Mesodermal cell (in vitro differentiated cells): ENCODE results near the gene GPRIN1.
"Not testable (repeated sequence)": the region's sequence is repeated elsewhere in the genome, so short reads cannot be mapped to it uniquely, and the experiment has no call there.

Source experiments
- H3K27ac ChIP-seq: 2 replicates; pipeline ENCODE4 v1.7.0; 2013; ENCODE audit warnings: mild to moderate bottlenecking, low read depth, low read length, moderate library complexity; ENCODE audit not compliant: severe bottlenecking
- H3K36me3 ChIP-seq: 2 replicates; pipeline ENCODE4 v1.7.1; 2013; ENCODE audit warnings: mild to moderate bottlenecking, low read length, moderate library complexity; ENCODE audit not compliant: control insufficient read depth, insufficient read depth
- H3K4me1 ChIP-seq: one replicate; pipeline ENCODE4 v1.7.1; 2013; ENCODE audit warnings: mild to moderate bottlenecking, low read length; ENCODE audit not compliant: insufficient read depth, control insufficient read depth, poor library complexity, severe bottlenecking
- H3K4me3 ChIP-seq: 2 replicates; pipeline ENCODE4 v1.7.0; 2013; ENCODE audit warnings: low read length, control low read depth, mild to moderate bottlenecking; ENCODE audit not compliant: insufficient read depth, poor library complexity, severe bottlenecking; ENCODE audit errors: extremely low read depth
- H3K9me3 ChIP-seq: 2 replicates; pipeline ENCODE4 v1.7.1; 2013; ENCODE audit warnings: mild to moderate bottlenecking, low read length, moderate library complexity; ENCODE audit not compliant: control insufficient read depth
- WGBS, 2 experiments: methylation state at CpG; one replicate each; pipeline ENCODE4 v1.1.5; 2013; ENCODE audit warnings: missing lambda C conversion rate in 2 of 2; ENCODE audit not compliant: insufficient coverage in 2 of 2; 5-methylcytosine and 5-hydroxymethylcytosine counted together

GPRIN1 gene

DNA sequence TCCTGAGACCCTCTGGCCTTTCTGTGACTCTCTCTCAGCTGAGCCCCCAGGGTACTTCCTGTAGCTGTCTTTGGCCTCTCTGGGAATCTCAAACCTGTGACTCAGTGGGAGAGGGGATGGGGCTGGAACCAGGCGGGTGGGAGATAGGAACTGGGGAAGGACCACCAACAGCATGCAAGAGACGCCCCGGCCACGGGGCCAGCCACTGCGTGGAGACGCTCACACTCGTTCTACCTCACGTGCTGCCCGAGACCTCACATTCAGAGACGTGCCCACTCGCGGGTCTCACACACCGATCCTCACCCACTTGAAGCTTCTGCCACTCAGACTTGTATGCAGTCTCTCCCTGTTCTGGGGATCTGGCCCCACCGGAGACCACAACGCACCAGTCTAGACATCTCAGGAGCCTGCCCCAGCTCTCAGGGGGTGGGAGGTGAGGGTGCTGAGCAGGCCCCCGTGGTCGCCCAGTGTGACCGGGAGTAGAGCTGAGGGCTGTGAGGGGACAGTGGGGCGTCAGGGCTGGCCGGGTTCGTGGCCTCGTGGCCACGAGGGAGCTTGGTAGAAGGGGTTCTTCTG is 13.8 kb downstream of the GPRIN1 start:
- peaks cover 6% of the 10 kb centered on the region for H3K4me1 ChIP-seq
- peaks cover 3% of the 10 kb centered on the region for H3K36me3 ChIP-seq
- no peak overlapping the region for H3K27ac ChIP-seq
- 92 to 98% methylated on average over 13 to 20 of the region's 23 CpGs for WGBS, 2 experiments
- no peaks in the 10 kb centered on the region for H3K9me3 ChIP-seq
- no peak overlapping the region for H3K4me3 ChIP-seq

GRCh38 chr5:176595386-176595943 is 14.5 kb downstream of the GPRIN1 start:
- Histone ChIP-seq H3K27ac (no peak overlapping the region), H3K4me1 (peaks cover 6% of the 10 kb centered on the region), H3K36me3 (peaks cover 3% of the 10 kb centered on the region), H3K4me3 (no peak overlapping the region), H3K9me3 (no peaks in the 10 kb centered on the region)
- 90 to 92% methylated on average over 7 of the region's 11 CpGs for WGBS, 2 experiments

GRCh38 chr5:176594554-176594953 is 15.4 kb downstream of the GPRIN1 start:
- H3K27ac ChIP-seq, result no peak overlapping the region
- H3K4me1 ChIP-seq, result peaks cover 4% of the 10 kb centered on the region
- no peaks in the 10 kb centered on the region for H3K9me3 ChIP-seq
- WGBS, 2 experiments, result 91 to 98% methylated on average over 5 to 8 of the region's 8 CpGs
- H3K36me3 ChIP-seq, result peaks cover 3% of the 10 kb centered on the region
- no peak overlapping the region for H3K4me3 ChIP-seq

- H3K27ac ChIP-seq, result no peak overlapping the region
- no peak overlapping the region for H3K4me3 ChIP-seq
- WGBS, 2 experiments, result 87 to 93% methylated on average over 7 to 8 of the region's 12 CpGs
Measured at GRCh38 chr5:176593273-176593869, 16.6 kb downstream of the GPRIN1 start.

DNA sequence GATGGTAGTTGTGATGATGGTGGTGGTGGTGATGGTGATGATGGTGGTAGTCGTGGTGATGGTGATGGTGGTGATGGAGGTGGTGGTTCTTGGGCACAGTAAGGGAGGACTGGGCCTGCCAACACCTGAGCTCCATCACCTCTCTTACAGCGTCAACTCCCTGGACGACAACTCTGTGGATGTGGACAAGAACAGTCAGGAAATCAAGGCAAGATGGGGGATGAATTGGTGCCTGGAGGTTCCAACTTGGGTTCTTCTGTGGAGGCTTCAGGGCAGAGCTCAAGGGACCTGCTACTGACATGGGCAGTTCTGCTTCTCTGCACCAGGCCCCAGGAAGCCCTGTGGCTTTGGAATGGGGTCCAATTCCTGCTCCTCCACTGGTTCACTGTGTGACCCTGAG is 17.4 kb downstream of the GPRIN1 start:
- H3K9me3 ChIP-seq, result no peaks in the 10 kb centered on the region
- H3K36me3 ChIP-seq, result no peaks in the 10 kb centered on the region
- no peak overlapping the region for H3K27ac ChIP-seq
- H3K4me1 ChIP-seq, result no peaks in the 10 kb centered on the region
- 80% methylated on average over 1 of the region's 3 CpGs; no CpG with 5 or more reads in 1 of the 2 experiments for WGBS, 2 experiments
- H3K4me3 ChIP-seq, result no peak overlapping the region

More at GRCh38 chr5:176593273-176593869, 16.6 kb downstream of the GPRIN1 start:
- Histone ChIP-seq H3K4me1 (no peaks in the 10 kb centered on the region), H3K36me3 (peaks cover 3% of the 10 kb centered on the region), H3K9me3 (no peaks in the 10 kb centered on the region)

DNA sequence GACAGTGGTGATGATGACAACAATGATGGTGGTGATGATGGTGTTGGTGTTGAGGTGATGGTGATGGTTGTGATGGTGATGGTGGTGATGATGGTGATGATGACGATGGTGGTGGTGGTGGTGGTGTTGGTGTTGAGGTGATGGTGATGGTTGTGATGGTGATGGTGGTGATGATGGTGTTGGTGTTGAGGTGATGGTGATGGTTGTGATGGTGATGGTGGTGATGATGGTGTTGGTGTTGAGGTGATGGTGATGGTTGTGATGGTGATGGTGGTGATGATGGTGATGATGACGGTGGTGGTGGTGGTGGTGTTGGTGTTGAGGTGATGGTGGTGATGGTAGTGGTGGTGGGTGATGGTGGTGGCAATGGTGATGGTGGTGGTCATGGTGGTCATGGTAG is 18.3 kb downstream of the GPRIN1 start:
- H3K9me3 ChIP-seq, H3K4me1 ChIP-seq, H3K4me3 ChIP-seq, H3K36me3 ChIP-seq, H3K27ac ChIP-seq: not testable (repeated sequence)
- 100% methylated on average over 1 of the region's 2 CpGs; no CpG with 5 or more reads in 1 of the 2 experiments for WGBS, 2 experiments

DNA sequence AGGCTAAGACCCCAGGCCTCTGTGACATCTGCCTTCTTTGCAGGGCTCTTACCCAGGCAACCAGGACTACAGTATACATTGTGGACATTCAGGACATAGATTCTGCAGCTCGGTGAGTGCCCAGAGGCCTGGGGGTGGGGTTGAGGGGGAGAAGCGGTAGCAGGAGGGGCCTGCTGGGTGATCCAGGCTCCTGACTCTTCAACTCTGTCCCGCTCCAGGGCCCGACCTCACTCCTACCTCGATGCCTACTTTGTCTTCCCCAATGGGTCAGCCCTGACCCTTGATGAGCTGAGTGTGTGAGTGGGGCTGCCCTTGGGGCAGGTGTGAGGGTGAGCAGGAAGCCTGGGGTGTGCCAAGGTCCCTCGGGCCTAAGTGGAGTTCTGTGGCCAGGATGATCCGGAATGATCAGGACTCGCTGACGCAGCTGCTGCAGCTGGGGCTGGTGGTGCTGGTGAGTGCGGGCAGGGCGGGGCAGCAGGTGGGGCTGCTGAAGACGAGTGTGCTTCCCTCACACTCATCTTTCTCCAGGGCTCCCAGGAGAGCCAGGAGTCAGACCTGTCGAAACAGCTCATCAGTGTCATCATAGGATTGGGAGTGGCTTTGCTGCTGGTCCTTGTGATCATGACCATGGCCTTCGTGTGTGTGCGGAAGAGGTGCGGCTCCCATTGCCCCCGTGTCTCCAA is 19.8 kb downstream of the GPRIN1 start:
- peaks cover 4% of the 10 kb centered on the region for H3K9me3 ChIP-seq
- H3K4me1 ChIP-seq, result no peaks in the 10 kb centered on the region
- 75 to 90% methylated on average over 5 to 11 of the region's 17 CpGs for WGBS, 2 experiments
- no peak overlapping the region for H3K4me3 ChIP-seq
- no peak overlapping the region for H3K27ac ChIP-seq
- H3K36me3 ChIP-seq, result no peaks in the 10 kb centered on the region

DNA sequence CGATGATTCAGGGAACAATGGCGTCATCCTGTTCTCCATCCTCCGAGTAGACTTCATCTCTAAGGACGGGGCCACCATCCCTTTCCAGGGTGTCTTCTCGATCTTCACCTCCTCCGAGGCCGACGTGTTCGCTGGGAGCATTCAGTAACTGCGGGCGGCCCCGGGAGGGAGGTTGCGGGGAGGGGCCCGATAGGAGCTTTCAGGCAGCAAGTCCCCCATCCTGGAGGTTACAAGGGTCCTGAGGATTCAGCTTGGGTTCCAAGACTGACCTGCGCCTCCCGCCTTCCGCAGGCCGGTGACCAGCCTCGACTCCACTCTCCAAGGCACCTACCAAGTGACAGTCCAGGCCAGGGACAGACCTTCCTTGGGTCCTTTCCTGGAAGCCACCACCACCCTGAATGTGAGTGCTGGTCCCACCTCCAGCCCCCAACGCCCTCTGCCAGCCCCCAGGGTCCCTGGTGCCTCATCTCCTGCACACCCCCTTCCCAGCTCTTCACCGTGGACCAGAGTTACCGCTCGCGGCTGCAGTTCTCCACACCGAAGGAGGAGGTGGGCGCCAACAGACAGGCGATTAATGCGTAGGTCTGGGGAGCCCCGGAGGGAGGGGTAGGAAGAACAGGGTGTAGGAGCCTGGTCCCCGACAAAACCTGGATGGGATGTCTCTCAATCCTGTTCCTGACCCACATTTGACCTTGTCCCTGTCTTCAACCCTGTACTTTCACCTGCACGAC is 20.8 kb downstream of the GPRIN1 start:
- H3K4me3 ChIP-seq, result no peak overlapping the region
- no peak overlapping the region for H3K27ac ChIP-seq
- WGBS, 2 experiments, result 90 to 91% methylated on average over 23 to 31 of the region's 31 CpGs
- H3K9me3 ChIP-seq, result peaks cover 11% of the 10 kb centered on the region
- no peaks in the 10 kb centered on the region for H3K36me3 ChIP-seq
- no peaks in the 10 kb centered on the region for H3K4me1 ChIP-seq

DNA sequence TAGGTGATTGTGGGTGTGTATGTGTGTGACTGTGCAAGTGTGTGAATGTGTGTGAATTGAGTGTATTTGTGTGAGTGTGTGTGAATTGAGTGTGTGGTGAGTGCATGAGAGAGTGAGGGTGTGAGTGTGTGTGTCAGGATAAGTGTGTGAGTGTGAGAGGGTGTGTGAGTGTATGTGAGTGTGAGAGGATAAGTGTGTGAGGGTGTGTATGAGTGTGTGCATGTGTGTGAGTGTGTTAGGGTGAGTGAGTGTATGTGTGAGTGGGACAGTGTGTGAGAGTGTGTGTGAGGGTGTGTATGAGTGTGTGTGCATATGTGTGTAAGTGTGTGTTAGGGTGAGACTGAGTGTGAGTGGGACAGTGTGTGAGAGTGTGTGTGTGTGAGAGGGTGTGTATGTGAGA is 21.7 kb downstream of the GPRIN1 start:
- H3K27ac ChIP-seq, result no peak overlapping the region
- H3K9me3 ChIP-seq, result peaks cover 11% of the 10 kb centered on the region
- H3K36me3 ChIP-seq, result no peaks in the 10 kb centered on the region
- H3K4me1 ChIP-seq, result no peaks in the 10 kb centered on the region
- no peak overlapping the region for H3K4me3 ChIP-seq

- Histone ChIP-seq H3K9me3 (peaks cover 11% of the 10 kb centered on the region), H3K4me1 (no peaks in the 10 kb centered on the region), H3K36me3 (no peaks in the 10 kb centered on the region), H3K27ac (no peak overlapping the region), H3K4me3 (no peak overlapping the region)
- WGBS, 2 experiments, result 87 to 90% methylated on average over 3 to 5 of the region's 7 CpGs
Measured at GRCh38 chr5:176587398-176587797, 22.6 kb downstream of the GPRIN1 start.
